ENCODE data around the gene SNN. TPM values are rescaled to one million over a fixed set of nuclear protein-coding genes. Genes with fewer than 3 reads are reported as not detected.

The SNN gene
- total and polyA plus RNA-seq, 9 of the 15 experiments (the other 6 are each of a cell fraction or from before 2014, with no cell fraction given), result 0.07 to 2.9 (median 1.9) TPM

DNA sequence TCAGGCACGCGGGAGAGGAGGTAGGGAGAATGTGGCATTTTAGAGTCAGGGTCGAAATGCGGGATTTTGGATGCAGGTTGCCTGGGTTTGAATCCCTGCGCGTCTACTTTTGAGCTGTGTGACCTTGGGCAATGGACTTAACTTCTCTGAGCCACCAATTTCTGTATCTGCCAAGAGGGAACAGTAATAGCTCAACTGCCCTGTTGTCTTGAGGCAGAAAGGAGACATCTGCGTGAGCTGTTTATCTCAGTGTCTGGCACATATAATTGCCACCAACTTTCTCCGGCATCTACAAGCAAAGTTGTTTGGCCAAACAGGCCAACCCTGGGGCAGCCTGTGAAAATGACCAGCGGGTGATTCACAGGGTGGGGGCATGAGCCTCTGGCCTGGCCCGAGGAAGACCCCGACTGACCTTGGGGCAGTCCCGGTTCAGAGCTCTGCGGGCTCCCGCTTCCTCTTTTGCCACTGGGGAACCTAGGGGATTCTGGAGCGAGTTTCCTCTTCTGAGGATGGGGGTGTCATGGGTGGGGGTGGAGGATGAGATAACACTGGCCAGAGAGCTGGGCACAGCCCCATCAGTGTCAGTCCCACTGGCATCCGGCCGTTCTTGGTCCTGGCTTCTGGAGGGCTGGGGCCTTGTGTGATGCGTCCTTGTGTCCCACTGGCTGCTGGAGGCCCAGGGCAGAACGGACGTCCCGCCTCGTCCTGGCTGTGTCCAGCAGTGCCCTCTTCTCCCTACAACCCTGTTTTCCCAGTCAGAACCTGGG, 1.3 kb downstream of the SNN start:
- TF ChIP-seq ZFP36 (IDR thresholded peaks at IDR 0.05; ENCODE audit: low read depth, low read length, partially characterized antibody) (peak; percentile 85), SPI1 (IDR thresholded peaks at IDR 0.05; ENCODE audit: borderline replicate concordance, low read depth, low read length) (peak; percentile 86), FOXJ2 (tag; IDR thresholded peaks at IDR 0.05) (no peak), ZBTB7A (IDR thresholded peaks at IDR 0.05; ENCODE audit: borderline replicate concordance, control insufficient read depth, low read depth, low read length) (peak; percentile 10; the same call in 1 of the 2 replicates), MTA1 (IDR thresholded peaks at IDR 0.05; ENCODE audit: borderline replicate concordance) (peak; percentile 21; the same call in 1 of the 2 replicates), ZNF445 (CRISPR knock-in tag; IDR thresholded peaks at IDR 0.05; ENCODE audit: low read depth) (no peak), EWSR1 (IDR thresholded peaks at IDR 0.05; ENCODE audit: borderline replicate concordance, low read depth, partially characterized antibody) (no peak), BCOR (IDR thresholded peaks at IDR 0.05) (peak; percentile 59; the same call in 1 of the 2 replicates), KDM2B (CRISPR knock-in tag; IDR thresholded peaks at IDR 0.05) (no peak)
- FAIRE-seq, result no peak
- Histone ChIP-seq H3K79me2 (ENCODE audit: control insufficient read depth, insufficient read depth, low read length) (no peaks in the 10 kb centered on the region), H3K4me2 (ENCODE audit: insufficient read depth, low read length) (no peak overlapping the region), H3K27ac (ENCODE audit: extremely low read depth, low read depth, low read length) (no peak overlapping the region), H3K9me1 (ENCODE audit: control insufficient read depth, insufficient read depth, low read length) (no peaks in the 10 kb centered on the region), H3K9me3 (replicated peaks; ENCODE audit: control insufficient read depth, insufficient read depth, low read depth, low read length) (no peaks in the 10 kb centered on the region), H3K4me1 (replicated peaks in 1 of 2; ENCODE audit: control insufficient read depth in 2 of 2, insufficient read depth in 2 of 2, low read length in 2 of 2) (peaks cover 4 to 66% of the 10 kb centered on the region in 2 experiments; a peak in 4 of 5 replicates), H3K27me3 (ENCODE audit: control insufficient read depth in 2 of 2, insufficient read depth in 2 of 2, low read length in 2 of 2) (peaks cover 2 to 27% of the 10 kb centered on the region in 2 experiments; a peak in 3 of 5 replicates), H2AFZ (ENCODE audit: low read depth, low read length) (no peak overlapping the region), H3K4me3 (no peak overlapping the region), H3K36me3 (ENCODE audit: control insufficient read depth, insufficient read depth, low read length) (no peaks in the 10 kb centered on the region), H4K20me1 (replicated peaks; ENCODE audit: control insufficient read depth, insufficient read depth, low read length) (peaks cover 18% of the 10 kb centered on the region), H3K9ac (ENCODE audit: insufficient read depth in 1 of 2, low read depth in 2 of 2, low read length in 2 of 2) (peak overlapping the region in 1 of 2 experiments; percentile 86; a peak in 2 of 4 replicates)
- ChIA-PET CTCF (ENCODE audit: low intra/inter-chr PET ratio) (no interaction called here), POLR2A (interaction anchor here (1.6 kb wide), 1 partner anchor 8 kb away, joined by 5 read pairs; no protein-coding TSS in a partner anchor)
- TSS peak; percentile 66 for BruUV-seq (replicated peaks)
- in situ Hi-C loops (cut with MboI) (loop anchor here (25.0 kb wide), 1 partner anchor 707 kb away; no protein-coding TSS in a partner anchor), intact Hi-C loops (cut with micrococcal nuclease) (loop anchor here (10.0 kb wide), 1 partner anchor 145 kb away; no protein-coding TSS in a partner anchor)
- no peak for DNase-seq (ENCODE audit: extremely low read depth in 1 of 4, low spot score in 3 of 4)
- WGBS (ENCODE audit: insufficient coverage, low coverage, missing lambda C conversion rate), result 53% methylated on average over 18 of the region's 22 CpGs
- ATAC-seq, result no peak

Measured in K562 (cell line).